HL-60/S4 treated with retinoic acid at 250 ng/mL for 4 days and 3 days (cell line): ENCODE measurements around the gene RNGTT.
"Not testable (repeated sequence)": the region's sequence is repeated elsewhere in the genome, so short reads cannot be mapped to it uniquely, and the experiment has no call there.

Experiments
- in situ Hi-C: fragments of 300-500 bp; cut with MboI; formaldehyde crosslinking; loops from 2 replicates; pipeline ENCODE4 v1.7.0; 2022; ENCODE audit warnings: low sequenced_read_pairs

The RNGTT gene

GRCh38 chr6:88741071-88741470 lies 222.3 kb downstream of the RNGTT start:
- in situ Hi-C loops, result no loop called here

- in situ Hi-C loops, result no loop called here
These were observed 228.9 kb downstream of the RNGTT start for GRCh38 chr6:88734544-88734943.

GRCh38 chr6:88730611-88731011 lies 232.8 kb downstream of the RNGTT start:
- in situ Hi-C loops, result no loop called here

- in situ Hi-C loops, result no loop called here
These were observed 234.7 kb downstream of the RNGTT start for GRCh38 chr6:88728756-88729155.

- in situ Hi-C loops, result not testable (repeated sequence)
These were observed 237.0 kb downstream of the RNGTT start for GRCh38 chr6:88726409-88726808.

GRCh38 chr6:88725111-88725975 lies 238.1 kb downstream of the RNGTT start:
- in situ Hi-C loops, result no loop called here

GRCh38 chr6:88722686-88723085 lies 240.7 kb downstream of the RNGTT start:
- in situ Hi-C loops, result no loop called here

- in situ Hi-C loops, result not testable (repeated sequence)
These were observed 247.0 kb downstream of the RNGTT start for GRCh38 chr6:88716399-88716798.

GRCh38 chr6:88712243-88712936 lies 251.0 kb downstream of the RNGTT start:
- in situ Hi-C loops, result no loop called here

- in situ Hi-C loops, result no loop called here
These were observed 253.6 kb downstream of the RNGTT start for GRCh38 chr6:88709819-88710246.

GRCh38 chr6:88708197-88708744 lies 255.1 kb downstream of the RNGTT start:
- in situ Hi-C loops, result no loop called here

GRCh38 chr6:88705601-88706000 lies 257.8 kb downstream of the RNGTT start:
- in situ Hi-C loops, result no loop called here

- in situ Hi-C loops, result no loop called here
These were observed 258.4 kb downstream of the RNGTT start for GRCh38 chr6:88704980-88705379.

GRCh38 chr6:88702956-88703556 lies 260.4 kb downstream of the RNGTT start:
- in situ Hi-C loops, result no loop called here

GRCh38 chr6:88698661-88699060 lies 264.8 kb downstream of the RNGTT start:
- in situ Hi-C loops, result no loop called here

GRCh38 chr6:88695937-88696336 lies 267.5 kb downstream of the RNGTT start:
- in situ Hi-C loops, result no loop called here

- in situ Hi-C loops, result no loop called here
These were observed 279.7 kb downstream of the RNGTT start for GRCh38 chr6:88683734-88684133.

- in situ Hi-C loops, result no loop called here
These were observed 282.8 kb downstream of the RNGTT start for GRCh38 chr6:88680654-88681053.

GRCh38 chr6:88679841-88680240 lies 283.6 kb downstream of the RNGTT start:
- in situ Hi-C loops, result no loop called here

GRCh38 chr6:88677356-88677755 lies 286.1 kb downstream of the RNGTT start:
- in situ Hi-C loops, result no loop called here

- in situ Hi-C loops, result no loop called here
These were observed 291.8 kb downstream of the RNGTT start for GRCh38 chr6:88671624-88672023.
